CD4-positive, alpha-beta T cell treated with Interleukin-6 at 100 ng/mL for 8 hours (primary cell): Measurements from ENCODE around the gene CDK4.

Experiments used
- DNase-seq: peaks from one replicate; pipeline ENCODE4 v3.0.0-alpha.2; 2020; ENCODE audit warnings: mixed read lengths, low spot score

CDK4 gene

GRCh38 chr12:57739387-57739786 is 12.7 kb downstream of the CDK4 start:
- DNase-seq: no peak

- no peak for DNase-seq
Measured at GRCh38 chr12:57738661-57739237, 13.4 kb downstream of the CDK4 start, which contains the start of gene AGAP2. TSS of gene AGAP2 (minus strand) at chr12:57738742. CDS start at chr12:57738246, 496 bp downstream.

GRCh38 chr12:57737467-57738460 is 14.3 kb downstream of the CDK4 start:
- no peak for DNase-seq

GRCh38 chr12:57736741-57737466 is 15.2 kb downstream of the CDK4 start:
- no peak for DNase-seq

- DNase-seq: no peak
Measured at GRCh38 chr12:57735952-57736740, 16.0 kb downstream of the CDK4 start.

- no peak for DNase-seq
Measured at GRCh38 chr12:57735198-57735855, 16.8 kb downstream of the CDK4 start.

GRCh38 chr12:57734591-57734990 is 17.5 kb downstream of the CDK4 start:
- DNase-seq: no peak

GRCh38 chr12:57733928-57734327 is 18.2 kb downstream of the CDK4 start:
- no peak for DNase-seq

- no peak for DNase-seq
Measured at GRCh38 chr12:57732726-57733593, 19.1 kb downstream of the CDK4 start.

GRCh38 chr12:57732270-57732669 is 19.8 kb downstream of the CDK4 start:
- DNase-seq: no peak

GRCh38 chr12:57731411-57732080 is 20.6 kb downstream of the CDK4 start:
- DNase-seq: no peak

GRCh38 chr12:57730336-57731067 is 21.6 kb downstream of the CDK4 start:
- DNase-seq: no peak

GRCh38 chr12:57729321-57729844 is 22.7 kb downstream of the CDK4 start:
- DNase-seq: no peak

GRCh38 chr12:57727758-57728395 is 24.2 kb downstream of the CDK4 start:
- no peak for DNase-seq

GRCh38 chr12:57726884-57727757 is 25.0 kb downstream of the CDK4 start:
- DNase-seq: no peak

GRCh38 chr12:57726151-57726883 is 25.8 kb downstream of the CDK4 start:
- no peak for DNase-seq

GRCh38 chr12:57725851-57726150 is 26.3 kb downstream of the CDK4 start:
- DNase-seq: no peak
